AG08395 (cell line): ENCODE data around the gene NBPF26.
"Not testable (repeated sequence)": the region's sequence is repeated elsewhere in the genome, so short reads cannot be mapped to it uniquely, and the experiment has no call there.

ENCODE experiments used
- DNase-seq: peaks from one replicate; pipeline ENCODE4 v3.0.0; 2012; ENCODE audit warnings: mixed read lengths, low spot score

The NBPF26 gene

GRCh38 chr1:120858144-120858543 lies 134.4 kb downstream of the NBPF26 start:
- not testable (repeated sequence) for DNase-seq

DNA sequence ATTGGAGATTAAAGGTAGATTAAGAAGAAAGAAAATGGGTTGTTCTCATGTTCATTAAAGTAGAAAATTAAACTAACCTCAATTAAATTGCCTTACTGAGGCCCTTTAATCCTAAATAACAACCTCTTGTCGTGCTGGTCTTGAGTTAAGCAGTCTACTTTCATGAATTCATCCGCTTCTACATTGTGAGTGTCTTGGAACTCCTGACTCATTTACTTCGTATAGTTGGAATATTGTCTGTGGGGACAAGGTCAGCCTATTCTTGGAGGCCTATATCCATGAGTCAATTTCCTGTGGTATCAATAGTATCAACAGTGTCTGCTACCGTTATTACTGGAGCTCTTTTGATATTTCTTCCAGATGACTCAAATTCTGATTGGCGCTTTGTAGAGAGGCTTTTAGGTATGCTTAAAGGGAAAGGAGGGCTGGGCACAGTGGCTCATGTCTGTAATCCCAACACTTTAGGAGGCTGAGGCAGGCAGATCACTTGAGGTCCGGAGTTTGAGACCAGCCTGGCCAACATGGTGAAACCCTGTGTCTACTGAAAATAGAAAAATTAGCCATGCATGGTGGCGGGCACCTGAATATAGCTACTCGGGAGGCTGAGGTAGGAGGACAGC lies 136.0 kb downstream of the NBPF26 start:
- not testable (repeated sequence) for DNase-seq

- not testable (repeated sequence) for DNase-seq
Measured at GRCh38 chr1:120878206-120878605, 154.5 kb downstream of the NBPF26 start.

DNA sequence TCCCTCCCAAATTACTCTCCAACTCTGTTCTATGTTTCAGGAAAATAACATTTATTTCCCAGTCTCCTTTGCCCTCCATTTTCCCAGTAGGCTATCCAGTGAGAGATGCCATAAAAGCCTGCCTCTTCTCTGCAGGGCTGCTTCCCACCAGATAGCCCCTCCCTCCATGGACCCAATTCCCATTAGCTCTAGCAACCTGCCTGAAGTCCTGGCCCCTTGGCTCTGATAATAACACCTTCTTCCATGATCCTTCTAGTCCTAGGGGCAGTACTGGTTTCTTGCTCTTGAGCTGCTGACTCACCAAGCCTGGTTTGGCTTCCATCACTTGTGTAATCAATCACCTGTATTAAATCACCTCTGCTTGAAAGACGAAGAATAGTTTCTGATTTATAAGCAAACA lies 156.3 kb downstream of the NBPF26 start:
- peak; percentile 0 for DNase-seq

- DNase-seq: not testable (repeated sequence)
Measured at GRCh38 chr1:120881934-120882333, 158.2 kb downstream of the NBPF26 start.
